ENCODE data around the gene GET4.
"Not testable (repeated sequence)": the region's sequence is repeated elsewhere in the genome, so short reads cannot be mapped to it uniquely, and the experiment has no call there.

GET4 gene

DNA sequence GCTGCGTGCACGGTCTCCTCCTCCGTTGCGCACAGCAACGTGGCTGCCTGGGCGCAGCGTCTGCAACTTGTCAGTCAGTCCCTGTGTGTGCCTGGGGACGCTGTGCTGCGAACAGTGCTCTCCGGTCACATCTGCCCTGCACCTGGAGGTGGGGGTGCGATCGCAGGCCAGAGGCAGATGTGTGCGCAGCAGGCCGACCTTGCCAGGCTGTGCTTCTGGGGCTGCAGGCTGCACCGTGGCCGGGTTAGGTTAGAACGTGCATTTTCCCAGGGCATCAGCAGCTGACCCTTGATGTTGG is 8.2 kb upstream of the GET4 start:
- DNase-seq: no peak

DNA sequence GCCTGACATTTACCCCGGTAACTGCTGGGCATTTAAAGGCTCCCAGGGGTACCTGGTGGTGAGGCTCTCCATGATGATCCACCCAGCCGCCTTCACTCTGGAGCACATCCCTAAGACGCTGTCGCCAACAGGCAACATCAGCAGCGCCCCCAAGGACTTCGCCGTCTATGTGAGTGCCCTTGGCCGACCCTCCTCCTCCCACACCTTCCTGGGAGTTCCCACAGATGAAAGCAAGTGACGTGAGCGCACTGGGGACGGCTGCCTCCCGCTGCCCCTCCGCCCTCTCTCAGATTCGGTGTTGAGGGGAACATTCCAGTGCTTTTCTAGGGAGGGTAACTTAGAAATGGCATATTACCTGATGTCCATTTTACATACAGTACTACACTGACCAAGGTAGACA is 7.0 kb upstream of the GET4 start:
- DNase-seq: no peak

DNA sequence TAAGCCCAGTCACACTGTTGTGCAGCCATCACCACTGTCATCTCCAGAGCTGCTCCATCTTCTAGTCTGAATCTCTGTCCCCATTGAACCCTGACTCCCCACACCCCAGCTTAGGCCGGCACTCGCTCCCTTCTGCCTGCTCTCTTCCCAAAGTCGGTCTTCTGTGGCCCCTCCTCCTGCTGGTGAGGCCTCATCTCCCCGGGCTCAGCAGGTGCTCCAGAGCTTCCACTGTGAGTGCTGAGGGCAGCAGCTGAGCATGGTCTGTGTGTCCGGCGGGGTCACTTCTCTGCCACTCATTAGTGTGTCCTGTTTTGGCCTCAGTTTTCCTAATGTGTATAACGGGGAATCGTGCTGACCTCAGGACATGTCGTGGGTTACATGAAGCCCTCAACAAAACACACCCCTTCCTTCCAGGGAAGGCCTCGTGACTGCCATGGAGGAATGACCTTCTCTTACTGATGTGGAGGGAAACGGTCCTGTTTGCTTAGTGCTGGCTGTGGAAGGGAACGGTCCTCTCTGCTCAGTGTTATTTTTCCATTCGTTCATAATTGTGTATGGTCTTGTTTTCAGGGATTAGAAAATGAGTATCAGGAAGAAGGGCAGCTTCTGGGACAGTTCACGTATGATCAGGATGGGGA is 4.3 kb upstream of the GET4 start:
- DNase-seq: no peak

DNA sequence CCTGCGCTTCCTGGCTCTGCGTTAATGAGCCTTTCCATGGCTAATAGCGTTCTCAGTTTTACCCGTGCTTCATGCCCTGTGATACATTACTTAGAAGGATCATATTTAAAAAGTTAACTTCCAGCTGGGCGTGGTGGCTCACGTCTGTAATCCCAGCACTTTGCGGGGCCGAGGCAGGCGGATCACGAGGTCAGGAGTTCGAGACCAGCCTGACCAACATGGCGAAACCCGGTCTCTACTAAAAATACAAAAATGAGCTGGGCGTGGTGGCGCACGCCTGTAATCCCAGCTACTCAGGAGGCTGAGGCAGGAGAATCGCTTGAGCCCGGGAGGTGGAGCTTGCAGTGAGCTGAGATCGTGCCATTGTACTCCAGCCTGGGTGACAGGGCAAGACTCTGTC is 3.7 kb upstream of the GET4 start:
- DNase-seq: not testable (repeated sequence)

DNA sequence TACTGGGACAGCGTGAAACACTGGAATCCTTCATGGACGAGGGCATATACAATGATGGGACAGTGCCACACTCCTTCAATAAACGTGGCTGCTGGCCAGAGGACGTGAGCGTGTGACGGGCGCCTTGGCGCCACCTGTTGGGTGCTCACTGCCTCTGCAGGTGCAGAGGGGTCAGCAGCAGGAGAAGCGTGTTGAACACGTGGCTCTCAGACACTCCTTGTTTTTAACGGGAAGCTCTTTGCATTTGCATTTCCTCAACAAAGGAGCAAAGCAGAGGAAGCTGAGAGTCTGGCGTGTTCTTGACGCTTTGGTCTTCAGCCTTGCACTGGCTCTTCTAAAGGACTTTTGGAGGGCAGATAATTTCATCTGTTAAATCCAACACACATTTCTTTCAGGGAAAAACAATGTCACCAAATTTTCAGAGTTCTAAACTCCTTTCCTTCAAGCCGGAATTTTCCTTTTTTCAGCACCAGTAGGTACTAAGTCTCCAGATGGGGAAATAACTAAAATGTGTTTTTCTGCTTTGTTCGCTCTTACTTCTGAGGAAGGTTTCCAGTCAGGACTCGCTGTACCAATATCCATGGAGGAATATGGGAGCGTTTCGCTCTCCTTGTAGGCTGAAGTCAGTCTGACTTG is 2.9 kb upstream of the GET4 start:
- peak in 50 of 58 donors; percentile 25 to 86 (median 65) for DNase-seq

DNA sequence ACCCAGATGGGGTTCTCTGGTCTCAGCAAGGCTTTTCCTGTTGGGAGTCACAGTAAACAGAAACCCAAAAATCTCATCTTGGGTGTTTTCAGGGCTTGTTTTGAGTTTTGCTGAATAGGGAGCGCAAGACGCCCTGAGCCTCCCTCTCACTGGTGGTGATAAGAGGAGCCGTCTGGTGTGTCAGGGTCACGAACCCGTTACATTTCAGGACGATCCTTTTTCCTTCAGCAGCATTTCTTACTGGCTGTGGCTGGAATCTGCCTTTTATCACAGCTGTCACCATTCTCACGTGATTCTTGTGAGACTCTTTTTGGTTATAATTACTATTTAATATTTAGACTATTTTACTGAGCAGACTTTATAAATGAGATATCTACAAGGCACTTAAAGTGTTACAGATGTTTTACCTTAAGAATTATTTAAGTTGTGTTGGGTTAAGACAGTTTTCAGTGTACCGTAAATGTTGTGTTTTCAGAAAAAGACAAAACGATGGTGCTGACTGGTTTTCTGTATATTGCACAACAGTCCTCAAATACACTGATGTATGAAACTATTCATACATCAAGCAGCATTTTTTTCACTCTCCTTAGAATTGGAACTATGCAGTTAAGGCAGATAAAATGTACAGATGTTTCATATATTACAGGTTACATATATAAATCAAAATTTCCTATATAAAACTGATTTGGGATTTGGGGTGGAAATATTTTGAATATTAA is 2.2 kb upstream of the GET4 start:
- no peak for DNase-seq

DNA sequence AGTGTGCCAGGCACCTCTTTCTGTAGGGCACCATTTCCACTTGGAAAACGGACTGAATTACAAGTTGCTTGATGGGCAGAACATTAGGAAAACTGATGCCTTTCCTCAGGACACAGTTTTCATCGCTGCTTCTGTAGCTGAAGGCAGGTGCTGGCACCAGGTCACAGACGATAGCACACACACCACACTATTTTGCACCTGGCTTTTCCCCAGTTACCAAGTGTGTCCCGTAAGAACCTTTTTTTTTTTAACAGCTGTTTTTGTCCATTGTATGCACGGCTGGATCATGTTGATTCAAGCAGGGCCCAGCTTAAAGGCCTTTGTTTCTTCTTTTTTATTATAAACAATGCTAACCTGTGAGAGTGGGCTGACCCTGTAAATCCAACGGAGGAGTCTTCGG is 1.3 kb upstream of the GET4 start:
- no peak for DNase-seq

DNA sequence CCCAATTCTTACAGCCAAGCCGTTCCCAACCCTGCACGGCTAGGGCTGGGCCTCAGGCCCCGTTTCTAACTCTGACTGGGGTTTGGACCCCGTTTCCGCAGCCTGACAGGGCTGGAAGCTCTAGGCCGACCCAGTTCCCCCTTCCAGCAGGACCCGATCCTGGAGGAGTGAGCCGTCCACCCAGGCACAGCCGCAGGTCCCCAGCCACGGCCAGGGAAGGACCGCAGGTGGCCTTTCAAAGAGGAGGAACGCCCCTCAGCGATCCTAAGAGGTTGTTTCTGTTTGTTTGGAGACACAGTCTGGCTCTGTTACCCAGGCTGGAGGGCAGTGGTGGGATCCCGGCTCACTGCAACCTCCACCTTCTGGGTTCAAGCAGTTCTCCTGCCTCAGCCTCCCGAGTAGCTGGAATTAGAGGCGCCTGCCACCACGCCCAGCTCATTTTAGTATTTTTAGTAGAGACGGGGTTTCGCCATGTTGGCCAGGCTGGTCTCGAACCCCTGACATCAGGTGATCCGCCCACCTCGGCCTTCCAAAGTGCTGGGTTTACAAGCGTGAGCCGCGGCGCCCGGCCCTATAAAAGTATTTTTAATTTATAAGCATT is 778 bp upstream of the GET4 start:
- DNase-seq: peak in 5 of 58 donors; percentile 41 to 59 (median 49)

DNA sequence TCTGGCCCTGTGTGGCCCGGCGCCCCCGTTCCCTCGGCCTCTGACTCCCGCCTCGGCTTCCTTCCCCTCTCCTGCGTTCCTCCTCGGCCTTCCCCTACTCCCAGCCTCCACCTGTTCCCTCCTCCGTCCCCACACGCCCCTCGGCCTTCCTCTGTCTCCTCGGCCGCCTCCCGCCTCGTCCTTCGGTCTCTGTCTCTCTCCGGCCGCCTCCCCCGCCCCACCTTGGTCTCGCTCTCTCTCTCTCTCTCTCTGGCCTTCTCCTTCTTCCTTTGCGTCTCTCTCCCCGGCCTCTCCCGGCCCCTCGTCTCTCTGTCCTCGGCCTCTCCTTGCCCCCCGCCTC is 588 bp downstream of the GET4 start:
- DNase-seq: peak in 5 of 58 donors; percentile 55 to 78 (median 67)

DNA sequence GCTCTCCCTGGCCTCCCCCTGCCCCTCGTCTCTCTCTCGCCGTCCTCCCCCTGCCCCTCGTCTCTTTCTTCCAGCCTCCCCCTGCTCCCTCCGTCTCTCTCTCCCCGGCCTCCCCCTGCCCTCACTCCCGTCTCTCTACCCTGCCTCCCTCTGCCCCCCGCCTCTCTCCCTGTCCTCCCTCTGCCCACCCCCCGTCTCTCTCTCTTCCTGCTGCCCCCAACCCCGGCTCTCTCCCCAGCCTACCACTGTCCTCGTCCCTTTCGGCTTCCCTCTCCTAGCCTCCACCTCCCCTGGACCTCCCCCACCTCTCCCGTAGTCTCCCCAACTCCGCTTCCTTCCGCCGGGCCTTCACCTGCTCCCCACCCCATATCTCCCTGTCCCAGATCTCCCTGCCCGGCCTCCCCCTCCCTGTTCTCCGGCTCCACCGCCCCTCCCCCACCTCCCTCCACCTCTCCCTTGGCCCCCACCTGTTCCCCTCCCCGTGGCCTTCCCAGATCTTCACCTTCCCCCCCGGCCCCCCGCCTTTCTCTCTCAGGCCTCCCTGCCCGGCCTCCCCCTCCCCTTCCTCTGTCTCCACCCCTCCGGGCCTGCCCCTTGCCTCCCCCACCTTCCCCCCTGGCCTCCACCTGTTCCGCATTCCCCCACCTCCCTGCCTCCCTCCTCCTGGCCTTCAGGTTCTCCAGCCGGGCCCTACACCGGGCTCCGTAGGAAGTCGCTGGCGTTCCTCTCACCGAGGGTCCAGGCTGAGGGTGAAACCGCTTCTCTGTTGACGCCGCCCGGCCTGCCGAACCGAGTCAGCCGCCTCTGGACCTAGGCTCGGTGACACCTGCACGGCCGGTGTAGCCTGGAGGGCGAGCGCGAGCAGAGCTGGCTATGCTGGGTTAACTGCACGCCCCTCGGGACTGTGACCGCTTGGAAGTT is 1.2 kb downstream of the GET4 start:
- DNase-seq: no peak

DNA sequence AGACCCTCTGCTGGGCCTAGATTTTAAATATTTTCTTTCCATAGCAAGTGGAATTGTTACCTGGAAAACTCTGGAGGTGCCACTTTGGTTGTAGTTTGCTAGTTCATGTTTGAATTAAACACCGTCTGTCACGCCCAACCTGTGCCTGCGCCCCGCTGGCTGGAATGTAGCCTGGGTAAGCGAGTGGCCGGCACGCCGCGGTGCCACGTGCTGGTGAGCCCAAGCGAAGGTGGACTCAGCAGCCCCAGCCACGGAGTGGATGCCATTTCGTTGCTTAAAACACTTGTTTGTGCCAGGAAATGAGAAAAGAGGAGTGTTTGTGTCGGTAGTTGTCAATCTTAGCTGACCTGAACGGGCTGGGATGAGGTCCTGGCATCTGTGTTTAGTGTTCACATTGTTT is 2.7 kb downstream of the GET4 start:
- DNase-seq: no peak

DNA sequence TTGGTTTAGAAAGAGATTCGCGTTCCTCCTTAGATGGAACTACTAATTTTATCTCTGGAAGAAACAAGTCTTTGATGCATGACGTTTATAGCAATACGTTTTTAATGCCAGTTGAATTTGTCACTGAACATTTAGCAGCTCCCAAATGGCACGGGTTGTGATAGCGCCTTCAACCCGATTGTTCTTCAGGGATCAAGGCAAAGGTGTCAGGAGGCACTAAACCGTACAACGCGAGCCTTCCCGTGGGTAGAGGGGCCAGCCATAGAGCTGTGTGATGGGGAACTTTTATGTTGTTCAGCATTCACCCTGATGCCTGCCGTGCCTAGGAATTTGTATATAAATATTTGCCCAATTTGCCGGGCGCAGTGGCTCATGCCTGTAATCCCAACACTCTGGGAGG is 3.4 kb downstream of the GET4 start:
- no peak for DNase-seq

DNA sequence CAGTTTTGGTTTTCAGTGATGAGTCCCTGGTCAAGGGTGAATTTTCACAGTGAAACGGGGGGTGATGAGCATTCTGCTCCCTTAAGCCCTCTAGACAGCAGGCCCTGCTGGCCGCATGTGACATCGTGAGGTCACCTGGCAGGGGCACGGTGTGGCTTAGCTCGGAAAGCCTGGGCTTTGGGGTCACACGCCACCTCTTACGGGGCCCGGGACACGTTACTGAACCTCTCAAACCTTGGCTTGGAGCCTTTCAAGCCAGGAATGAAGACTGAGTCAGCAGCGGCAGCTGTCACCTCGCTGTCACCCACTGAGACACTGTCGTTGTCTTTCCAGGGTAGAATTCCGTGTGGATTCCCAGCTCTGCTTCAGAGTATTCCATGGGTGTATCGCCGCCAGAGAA is 4.1 kb downstream of the GET4 start:
- no peak for DNase-seq

DNA sequence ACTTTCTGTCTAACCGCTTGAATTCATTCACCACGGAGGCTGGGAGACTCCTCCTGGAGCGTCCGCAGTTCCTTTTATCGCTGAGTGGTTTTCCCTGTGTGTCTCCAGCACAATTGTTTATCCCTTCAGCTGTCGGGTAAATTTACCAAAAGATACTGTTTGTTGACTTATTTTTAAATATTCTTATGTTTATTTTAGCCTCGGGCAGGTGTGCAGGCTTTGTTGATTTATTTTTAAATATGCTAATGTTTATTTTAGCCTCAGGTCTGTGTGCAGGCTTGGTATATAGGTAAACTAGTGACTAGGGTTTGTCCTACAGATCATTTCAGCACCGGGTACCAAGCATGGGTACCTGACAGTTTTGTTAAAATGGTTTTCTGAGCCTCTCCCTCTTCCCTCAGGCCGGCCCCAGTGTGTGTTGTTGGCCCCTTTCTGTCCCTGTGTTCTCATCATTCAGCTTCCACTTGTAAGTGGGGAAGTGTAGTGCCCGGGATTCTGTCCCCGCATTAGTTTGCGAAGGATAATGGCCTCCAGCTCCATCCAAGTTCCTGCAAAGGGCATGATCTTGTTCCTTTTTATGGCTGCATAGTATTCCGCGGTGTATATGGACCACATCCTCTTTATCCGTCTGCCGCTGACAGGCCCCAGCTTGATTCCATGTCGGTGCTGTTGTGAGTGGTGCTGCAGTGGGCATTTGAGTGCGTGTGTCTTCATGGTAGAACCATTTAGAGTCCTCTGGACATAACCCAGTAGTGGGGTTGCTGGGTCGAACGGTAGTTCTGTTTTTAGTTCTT is 5.3 kb downstream of the GET4 start:
- DNase-seq: no peak

DNA sequence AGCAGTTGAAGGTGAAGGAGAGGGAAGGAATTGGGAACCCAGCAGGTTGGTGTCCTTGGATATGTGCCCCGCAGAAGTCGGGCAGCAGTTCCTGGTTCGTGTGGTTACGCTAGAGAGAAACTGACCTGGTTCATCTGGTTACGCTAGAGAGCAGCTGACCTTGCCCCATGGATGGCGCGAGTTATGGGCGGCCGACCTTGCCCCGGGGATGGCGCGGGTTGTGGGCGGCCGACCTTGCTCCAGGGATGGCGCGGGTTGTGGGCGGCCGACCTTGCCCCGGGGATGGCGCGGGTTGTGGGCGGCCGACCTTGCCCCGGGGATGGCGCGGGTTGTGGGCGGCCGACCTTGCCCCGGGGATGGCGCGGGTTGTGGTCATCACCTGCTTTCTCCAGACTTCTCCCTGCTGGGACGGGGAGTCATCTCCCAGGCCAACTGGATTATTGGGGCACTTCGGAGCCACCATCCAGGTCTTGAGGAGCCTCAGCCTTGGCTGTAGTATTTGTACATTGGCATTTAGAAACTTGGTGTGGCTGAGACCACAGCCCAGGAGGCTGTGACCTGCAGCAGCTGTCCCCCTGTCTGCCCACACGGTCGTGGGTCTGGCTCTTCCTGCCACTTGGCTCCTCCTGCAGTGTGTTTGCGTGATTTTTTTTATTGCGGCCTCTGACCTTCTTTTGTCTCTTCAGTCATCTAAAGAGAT is 6.1 kb downstream of the GET4 start:
- DNase-seq: no peak

DNA sequence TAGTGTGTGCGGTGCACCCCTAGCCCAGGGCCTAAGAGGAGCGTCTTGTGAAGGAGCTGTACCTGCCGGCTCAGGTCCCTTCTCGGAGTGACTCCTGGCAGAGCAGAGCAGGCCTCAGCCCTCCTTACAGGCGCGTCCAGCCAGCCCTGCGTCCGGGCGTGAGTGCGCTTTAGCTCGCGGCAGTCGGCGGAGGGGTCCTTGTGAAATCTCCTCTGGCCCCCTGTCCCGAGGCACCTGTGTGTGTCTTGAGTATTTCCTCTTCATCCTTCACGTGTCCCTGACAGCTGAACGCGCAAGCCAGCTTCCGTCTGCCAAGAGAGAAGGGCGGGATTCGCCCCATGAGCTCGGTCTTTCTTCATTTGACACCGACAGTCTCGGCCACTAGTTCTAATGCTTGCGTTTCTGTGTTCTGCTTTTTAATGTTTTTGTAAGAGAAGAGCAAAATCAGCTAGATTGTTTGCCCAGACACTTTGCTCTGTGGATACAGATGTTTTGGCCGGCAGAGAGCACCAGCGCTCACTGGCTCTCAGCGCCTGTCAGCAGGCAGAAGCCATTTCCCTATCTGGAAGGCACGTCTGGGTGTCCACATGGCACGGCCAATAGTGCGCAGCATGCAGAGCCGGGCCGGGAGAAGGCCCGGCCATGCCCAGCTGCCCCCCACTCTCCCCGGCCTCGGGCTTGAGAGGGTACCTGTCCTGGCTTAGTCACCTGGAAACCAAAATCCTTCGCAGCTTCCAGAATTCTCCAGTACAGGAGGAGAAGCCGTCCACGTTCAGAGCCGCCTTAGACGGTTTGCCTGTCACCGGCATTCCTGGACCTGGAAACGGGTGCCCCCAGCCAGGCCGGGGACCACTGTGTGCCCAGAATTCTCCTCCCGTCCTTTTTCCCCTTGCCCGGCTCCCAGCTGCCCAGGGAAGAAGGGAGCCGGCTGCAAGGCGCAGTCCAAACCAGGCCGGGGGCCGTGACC is 7.0 kb downstream of the GET4 start:
- DNase-seq: peak in 4 of 58 donors; percentile 29 to 48 (median 37)

DNA sequence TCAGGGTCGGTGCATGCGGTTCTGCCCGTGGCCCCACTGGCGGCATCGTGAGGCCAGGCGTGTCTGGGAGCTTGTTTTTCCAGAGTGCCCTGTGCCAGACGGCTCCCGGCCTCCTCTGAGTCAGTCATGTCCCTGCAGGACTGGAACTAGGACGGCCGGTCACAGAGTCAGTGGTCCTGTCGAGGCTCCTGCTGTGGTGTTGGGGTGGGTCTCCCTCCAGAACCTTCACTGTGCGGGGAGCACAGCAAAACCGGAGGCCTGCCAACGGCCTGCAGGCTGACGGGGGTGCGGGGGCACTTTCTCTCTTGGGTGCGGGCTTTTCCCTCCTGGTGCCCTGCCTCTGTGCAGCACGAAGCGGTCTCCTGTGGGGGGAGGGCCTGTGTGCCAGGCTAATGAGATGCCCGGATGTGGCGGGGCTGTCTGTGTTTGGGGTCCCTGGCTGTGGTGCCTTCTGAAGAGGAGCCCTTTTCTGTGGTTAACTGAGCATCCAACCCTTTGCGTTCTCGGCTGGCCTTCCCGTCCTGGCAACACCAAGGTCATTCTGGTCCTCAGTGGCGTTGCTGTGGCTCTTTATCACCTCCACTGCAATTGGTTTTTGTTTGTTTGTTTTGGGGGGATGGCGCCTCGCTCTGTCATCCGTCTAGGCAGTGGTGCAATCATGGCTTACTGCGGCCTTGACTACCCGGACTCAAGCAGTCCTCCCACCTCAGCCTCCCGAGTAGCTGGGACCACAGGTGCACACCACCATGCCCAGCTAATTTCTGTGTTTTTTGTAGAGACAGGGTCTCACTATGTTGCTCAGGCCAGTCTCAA is 8.0 kb downstream of the GET4 start:
- DNase-seq: no peak

Measured in anterior cingulate cortex (tissue), 58 donors.